PC-3 (cell line): ENCODE data around the gene NASP. TPM values are rescaled to one million over a fixed set of nuclear protein-coding genes. Genes with fewer than 3 reads are reported as not detected.
A peak's percentile ranks its signal among the peaks of the same experiment; 100 is the strongest.

Experiments
- ATAC-seq: fragments of 200-7000 bp; cut with Tn5 transposase; 2 replicates; pipeline ENCODE4 v1.9.1; 2020; ENCODE audit warnings: mild to moderate bottlenecking, moderate library complexity
- BruUV-seq: library from RNA; stranded (reverse); fragments of 400-500 nt; replicated peaks from 2 replicates; lab custom pipeline; 2021; lab: Mats Ljungman, UMichigan
- CTCF ChIA-PET: fragments of 300-600 bp; sonication (Branson Sonifier 250); formaldehyde crosslinking; loops from one replicate; lab custom pipeline; 2022; ENCODE audit warnings: antibody characterized with exemption; lab: Charles Lee
- POLR2A ChIA-PET: fragments of 300-600 bp; sonication (Branson Sonifier 250); formaldehyde crosslinking; loops from one replicate; lab custom pipeline; 2022; ENCODE audit warnings: antibody characterized with exemption; ENCODE audit not compliant: unreplicated experiment; lab: Charles Lee
- DNase-seq: peaks from one replicate; pipeline ENCODE4 v3.0.0-alpha.2; 2015
- H2AFZ ChIP-seq: fragments of 300-600 bp; sonication (generic); 2 replicates; pipeline ENCODE4 v1.6.0; 2016; ENCODE audit warnings: antibody characterized with exemption, low read length
- H3F3A ChIP-seq: fragments of 300-600 bp; sonication (generic); one replicate; pipeline ENCODE4 v1.6.0; 2017; ENCODE audit warnings: antibody characterized with exemption, low read length, control low read depth, mild to moderate bottlenecking; ENCODE audit not compliant: unreplicated experiment
- H3K27ac ChIP-seq: fragments of 300-600 bp; sonication (generic); 2 replicates; pipeline ENCODE4 v1.5.1; 2016; ENCODE audit warnings: mild to moderate bottlenecking, low read length
- H3K27me3 ChIP-seq: fragments of 300-600 bp; sonication (generic); 2 replicates; pipeline ENCODE4 v1.6.1; 2016; ENCODE audit warnings: low read length, mixed read lengths
- H3K36me3 ChIP-seq: fragments of 300-600 bp; sonication (generic); 2 replicates; pipeline ENCODE4 v1.6.1; 2016; ENCODE audit warnings: low read depth, mixed run types, low read length, mixed read lengths
- H3K4me1 ChIP-seq: fragments of 300-600 bp; sonication (generic); 2 replicates; pipeline ENCODE4 v1.5.1; 2016; ENCODE audit warnings: low read length; ENCODE audit not compliant: insufficient read depth
- H3K4me2 ChIP-seq: fragments of 300-600 bp; sonication (generic); 2 replicates; pipeline ENCODE4 v1.6.0; 2016; ENCODE audit warnings: low read length
- H3K4me3 ChIP-seq: fragments of 300-600 bp; sonication (generic); 2 replicates; pipeline ENCODE4 v1.5.1; 2016; ENCODE audit warnings: mild to moderate bottlenecking, low read length, mixed read lengths
- H3K79me2 ChIP-seq: fragments of 300-600 bp; sonication (generic); 2 replicates; pipeline ENCODE4 v1.6.1; 2017; ENCODE audit warnings: low read length, mixed read lengths
- H3K9ac ChIP-seq: fragments of 300-600 bp; sonication (generic); 2 replicates; pipeline ENCODE4 v1.6.0; 2016; ENCODE audit warnings: mild to moderate bottlenecking, low read length
- H3K9me2 ChIP-seq: fragments of 300-600 bp; sonication (generic); replicated peaks from 2 replicates; pipeline ENCODE4 v1.6.1; 2016; ENCODE audit warnings: mixed run types, low read length, mixed read lengths
- H3K9me3 ChIP-seq: fragments of 300-600 bp; sonication (generic); 2 replicates; pipeline ENCODE4 v1.6.1; 2016; ENCODE audit warnings: low read length, mixed read lengths
- H4K20me1 ChIP-seq: fragments of 300-600 bp; sonication (generic); 2 replicates; pipeline ENCODE4 v1.6.1; 2016; ENCODE audit warnings: low read length, mixed read lengths
- CTCF ChIP-seq: fragments of 300-600 bp; sonication (generic); conservative IDR thresholded peaks from 2 replicates; pipeline ENCODE4 v1.5.1; 2017; ENCODE audit warnings: antibody characterized with exemption, low read depth, mild to moderate bottlenecking, low read length
- EZH2 ChIP-seq: fragments of 300-600 bp; sonication (generic); IDR thresholded peaks from one replicate; pipeline ENCODE4 v1.6.1; 2017; ENCODE audit warnings: antibody characterized with exemption, mild to moderate bottlenecking, low read length; ENCODE audit not compliant: unreplicated experiment
- EZH2phosphoT487 ChIP-seq: fragments of 300-600 bp; sonication (generic); IDR thresholded peaks from 2 replicates; pipeline ENCODE4 v1.6.1; 2018; ENCODE audit warnings: mild to moderate bottlenecking, antibody characterized with exemption, low read length, borderline replicate concordance
- intact Hi-C: fragments of 100-400 bp; cut with micrococcal nuclease; formaldehyde crosslinking; loops from 2 replicates; pipeline ENCODE4 v1.9.0; 2023
- total RNA-seq: library from RNA; depleted of rRNA; stranded (reverse); fragments of >200 nt; gene quantifications from 2 replicates; pipeline ENCODE4 v1.2.3, GENCODE V29; 2014

NASP gene
- total RNA-seq, 1 experiment from 2014 or later, result 119 TPM

DNA sequence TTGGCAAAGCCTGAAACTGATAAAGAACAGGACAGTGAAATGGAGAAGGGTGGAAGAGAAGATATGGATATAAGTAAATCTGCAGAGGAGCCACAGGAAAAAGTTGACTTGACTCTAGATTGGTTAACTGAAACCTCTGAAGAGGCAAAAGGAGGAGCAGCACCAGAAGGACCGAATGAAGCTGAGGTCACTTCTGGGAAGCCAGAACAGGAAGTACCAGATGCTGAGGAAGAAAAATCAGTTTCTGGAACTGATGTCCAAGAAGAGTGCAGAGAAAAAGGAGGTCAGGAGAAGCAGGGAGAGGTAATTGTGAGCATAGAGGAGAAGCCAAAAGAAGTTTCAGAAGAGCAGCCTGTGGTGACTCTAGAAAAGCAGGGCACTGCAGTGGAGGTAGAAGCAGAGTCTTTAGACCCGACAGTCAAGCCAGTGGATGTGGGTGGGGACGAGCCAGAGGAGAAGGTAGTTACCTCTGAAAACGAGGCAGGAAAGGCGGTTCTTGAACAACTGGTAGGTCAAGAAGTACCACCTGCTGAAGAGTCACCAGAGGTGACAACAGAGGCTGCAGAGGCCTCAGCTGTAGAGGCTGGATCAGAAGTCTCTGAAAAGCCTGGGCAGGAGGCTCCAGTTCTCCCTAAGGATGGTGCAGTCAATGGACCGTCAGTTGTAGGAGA, 23.7 kb downstream of the NASP start:
- ATAC-seq (no peak), DNase-seq (no peak)
- Histone ChIP-seq H3K9me2 (no peaks in the 10 kb centered on the region), H3K27ac (no peak overlapping the region), H3K9me3 (no peaks in the 10 kb centered on the region), H3K4me1 (no peaks in the 10 kb centered on the region), H3K4me3 (no peak overlapping the region), H3F3A (no peaks in the 10 kb centered on the region), H3K79me2 (peaks cover 9% of the 10 kb centered on the region), H3K9ac (no peak overlapping the region), H3K4me2 (no peak overlapping the region), H3K27me3 (no peaks in the 10 kb centered on the region), H2AFZ (no peak overlapping the region), H4K20me1 (peaks cover 15% of the 10 kb centered on the region; the same call in 1 of the 2 replicates), H3K36me3 (peaks cover 75% of the 10 kb centered on the region)
- TF ChIP-seq CTCF (no peak), EZH2phosphoT487 (no peak), EZH2 (no peak)
- TSS peak; percentile 41 for BruUV-seq
- intact Hi-C loops, result no loop called here
- ChIA-PET POLR2A (no interaction called here), CTCF (no interaction called here)

GRCh38 chr1:45608175-45609156, 24.6 kb downstream of the NASP start:
- POLR2A ChIA-PET, result no interaction called here
- CTCF ChIA-PET, result no interaction called here

GRCh38 chr1:45610589-45611226, 26.9 kb downstream of the NASP start:
- Histone ChIP-seq H3K4me2 (no peak overlapping the region), H3K4me1 (no peaks in the 10 kb centered on the region), H3K27ac (no peak overlapping the region), H3K9ac (no peak overlapping the region), H3K9me2 (no peaks in the 10 kb centered on the region), H3K4me3 (no peak overlapping the region), H3K9me3 (no peaks in the 10 kb centered on the region), H3K36me3 (peaks cover 78% of the 10 kb centered on the region), H3K79me2 (no peaks in the 10 kb centered on the region), H3F3A (no peaks in the 10 kb centered on the region), H3K27me3 (no peaks in the 10 kb centered on the region), H2AFZ (no peak overlapping the region), H4K20me1 (no peaks in the 10 kb centered on the region)
- CTCF ChIA-PET, result no interaction called here
- POLR2A ChIA-PET, result no interaction called here
- BruUV-seq, result no TSS peak
- TF ChIP-seq EZH2, result no peak
- TF ChIP-seq EZH2phosphoT487, result no peak
- no peak for TF ChIP-seq CTCF
- DNase-seq (no peak), ATAC-seq (no peak)
- intact Hi-C loops, result no loop called here

More at GRCh38 chr1:45608175-45609156, 24.6 kb downstream of the NASP start:
- Histone ChIP-seq H3K9me3 (no peaks in the 10 kb centered on the region), H3K36me3 (peaks cover 76% of the 10 kb centered on the region), H3K4me2 (no peak overlapping the region), H4K20me1 (0 out of 2 replicates have a peak, but pooled peaks cover 6% of the 10 kb centered on the region), H3K27ac (no peak overlapping the region), H3K79me2 (0 out of 2 replicates have a peak, but pooled peaks cover under 1% of the 10 kb centered on the region), H3K4me3 (no peak overlapping the region), H3K9me2 (no peaks in the 10 kb centered on the region), H3K4me1 (no peaks in the 10 kb centered on the region), H2AFZ (no peak overlapping the region), H3K9ac (no peak overlapping the region), H3K27me3 (no peaks in the 10 kb centered on the region), H3F3A (no peaks in the 10 kb centered on the region)
- intact Hi-C loops, result no loop called here
- no peak for DNase-seq
- TF ChIP-seq EZH2, result no peak
- BruUV-seq, result no TSS peak
- no peak for ATAC-seq
